Peyer's patch (tissue), 4 donors: ENCODE results near the gene UTP14A.

Experiments
- POLR2A ChIP-seq, 2 donors: fragments of 450-650 bp; IDR thresholded peaks; one replicate each; pipeline ENCODE4 v1.5.1; 2017; ENCODE audit warnings: antibody characterized with exemption in 2 of 2, mild to moderate bottlenecking in 2 of 2, moderate library complexity in 2 of 2
- TF ChIP-seq, protein P1 (sequence below), 6 experiments: fragments of 450-650 bp in 4 of 6; fragments of 200-600 bp in 2 of 6; sonication (generic) in 1 of 6; IDR thresholded peaks; one replicate each; pipeline ENCODE4 v1.5.1; 2017 to 2019; ENCODE audit warnings: antibody characterized with exemption in 6 of 6, mild to moderate bottlenecking in 3 of 6, moderate library complexity in 1 of 6

- TF ChIP-seq POLR2A (IDR thresholded peaks at IDR 0.05) = no peak
- TF ChIP-seq, protein P1, sequence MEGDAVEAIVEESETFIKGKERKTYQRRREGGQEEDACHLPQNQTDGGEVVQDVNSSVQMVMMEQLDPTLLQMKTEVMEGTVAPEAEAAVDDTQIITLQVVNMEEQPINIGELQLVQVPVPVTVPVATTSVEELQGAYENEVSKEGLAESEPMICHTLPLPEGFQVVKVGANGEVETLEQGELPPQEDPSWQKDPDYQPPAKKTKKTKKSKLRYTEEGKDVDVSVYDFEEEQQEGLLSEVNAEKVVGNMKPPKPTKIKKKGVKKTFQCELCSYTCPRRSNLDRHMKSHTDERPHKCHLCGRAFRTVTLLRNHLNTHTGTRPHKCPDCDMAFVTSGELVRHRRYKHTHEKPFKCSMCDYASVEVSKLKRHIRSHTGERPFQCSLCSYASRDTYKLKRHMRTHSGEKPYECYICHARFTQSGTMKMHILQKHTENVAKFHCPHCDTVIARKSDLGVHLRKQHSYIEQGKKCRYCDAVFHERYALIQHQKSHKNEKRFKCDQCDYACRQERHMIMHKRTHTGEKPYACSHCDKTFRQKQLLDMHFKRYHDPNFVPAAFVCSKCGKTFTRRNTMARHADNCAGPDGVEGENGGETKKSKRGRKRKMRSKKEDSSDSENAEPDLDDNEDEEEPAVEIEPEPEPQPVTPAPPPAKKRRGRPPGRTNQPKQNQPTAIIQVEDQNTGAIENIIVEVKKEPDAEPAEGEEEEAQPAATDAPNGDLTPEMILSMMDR (IDR thresholded peaks at IDR 0.05) = no peak
These were observed 26.9 kb downstream of the UTP14A start for GRCh38 chrX:129932821-129933321.
